HG03457 (cell line): ENCODE data around the gene UBE2E2.
A peak's percentile ranks its signal among the peaks of the same experiment; 100 is the strongest.
"Not testable (repeated sequence)": the region's sequence is repeated elsewhere in the genome, so short reads cannot be mapped to it uniquely, and the experiment has no call there.

Experiments used
- ATAC-seq: cut with Tn5 transposase; IDR thresholded peaks from one replicate; pipeline ENCODE4 v1.9.1; 2021; ENCODE audit warnings: moderate number of reproducible peaks; ENCODE audit not compliant: unreplicated experiment

The UBE2E2 gene

GRCh38 chr3:23202921-23203707 is at the start of gene UBE2E2:
Gene UBE2E2 (plus strand): TSS chr3:23203327.
- ATAC-seq, result peak; percentile 50

GRCh38 chr3:23153436-23153835 is 49.7 kb upstream of the UBE2E2 start:
- no peak for ATAC-seq

DNA sequence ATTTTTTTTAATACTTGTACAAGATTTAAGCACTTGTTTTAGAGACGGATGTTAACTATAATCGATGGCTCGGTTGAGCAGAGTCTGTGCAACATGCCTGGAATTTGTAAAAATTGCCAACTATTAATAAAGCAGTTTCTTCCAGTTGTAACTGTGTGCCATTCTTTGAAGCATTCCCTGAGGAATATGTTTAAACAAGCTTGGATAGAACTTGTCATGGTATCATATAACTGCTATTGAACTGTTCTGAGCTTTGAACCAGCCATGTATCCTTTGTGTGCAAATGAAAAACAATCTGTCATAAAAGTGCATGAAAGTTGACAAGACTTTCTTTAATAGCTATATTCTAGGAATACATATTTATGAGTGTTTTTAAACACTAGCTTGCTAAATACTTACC is 45.8 kb upstream of the UBE2E2 start:
- no peak for ATAC-seq

GRCh38 chr3:23159929-23160328 is 43.2 kb upstream of the UBE2E2 start:
- no peak for ATAC-seq

- no peak for ATAC-seq
Measured at GRCh38 chr3:23161308-23161707, 41.8 kb upstream of the UBE2E2 start.

GRCh38 chr3:23161896-23162570 is 41.1 kb upstream of the UBE2E2 start:
- ATAC-seq, result peak; percentile 64

DNA sequence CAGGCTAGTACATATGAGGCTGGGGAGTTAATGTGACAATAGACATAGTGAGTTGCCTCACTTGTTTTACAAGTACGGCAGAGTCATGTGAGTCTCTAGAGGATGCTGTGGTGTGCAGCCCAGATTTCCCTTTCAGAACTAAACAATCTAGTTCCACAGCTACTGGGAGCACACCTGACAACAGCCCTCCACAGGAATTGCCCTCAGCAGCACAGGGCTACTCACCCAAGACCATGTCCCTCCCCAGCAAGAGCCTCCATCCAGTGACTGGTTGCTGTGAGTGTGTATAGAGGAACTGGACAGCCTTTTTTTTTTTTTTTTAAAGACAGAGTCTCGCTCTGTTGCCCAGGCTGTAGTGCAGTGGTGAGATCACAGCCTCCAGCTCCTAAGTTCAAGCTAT is 40.2 kb upstream of the UBE2E2 start:
- ATAC-seq, result peak; percentile 42

GRCh38 chr3:23164746-23165145 is 38.4 kb upstream of the UBE2E2 start:
- no peak for ATAC-seq

GRCh38 chr3:23165571-23165970 is 37.6 kb upstream of the UBE2E2 start:
- ATAC-seq, result no peak

GRCh38 chr3:23166276-23166675 is 36.9 kb upstream of the UBE2E2 start:
- ATAC-seq, result no peak

GRCh38 chr3:23166845-23167244 is 36.3 kb upstream of the UBE2E2 start:
- ATAC-seq, result no peak

GRCh38 chr3:23169551-23169950 is 33.6 kb upstream of the UBE2E2 start:
- no peak for ATAC-seq

DNA sequence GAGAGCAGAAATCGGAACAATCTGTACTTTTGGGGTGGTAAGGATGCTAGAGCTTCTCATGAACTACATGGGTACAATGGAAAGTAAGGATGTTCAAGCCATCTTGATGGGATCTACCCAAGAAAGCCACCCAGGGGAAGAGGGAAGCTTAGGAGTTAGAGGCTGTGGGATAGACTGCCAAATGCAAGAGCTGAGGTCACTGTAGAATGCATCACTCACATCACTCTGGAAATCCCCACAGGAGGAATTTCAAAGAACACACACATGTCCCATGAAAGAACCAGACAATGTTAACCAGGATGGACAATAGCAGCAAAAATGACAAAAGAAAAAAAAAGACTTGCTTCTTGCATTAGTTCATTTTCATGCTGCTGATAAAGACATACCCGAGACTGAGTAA is 32.8 kb upstream of the UBE2E2 start:
- no peak for ATAC-seq

DNA sequence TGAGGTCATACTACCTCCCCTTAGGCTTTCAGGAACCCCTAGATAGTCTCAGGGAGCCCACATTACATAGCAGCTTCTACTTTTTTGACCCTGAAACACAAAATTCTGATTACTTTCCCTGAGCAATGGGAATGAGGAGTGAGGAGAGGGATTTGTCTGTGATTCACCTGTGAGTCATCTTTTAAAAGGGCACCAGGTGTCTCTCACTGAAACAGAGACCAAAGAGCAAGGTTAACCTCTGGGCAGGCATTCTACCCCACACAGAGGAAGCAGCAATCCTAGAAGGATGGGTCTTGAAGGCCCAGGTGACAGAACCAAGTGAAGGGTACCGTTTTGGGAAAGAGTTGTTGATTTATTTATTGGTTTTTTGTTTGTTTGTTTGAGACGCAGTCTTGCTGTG is 31.1 kb upstream of the UBE2E2 start:
- no peak for ATAC-seq

- ATAC-seq, result no peak
Measured at GRCh38 chr3:23174426-23175039, 28.6 kb upstream of the UBE2E2 start.

GRCh38 chr3:23175341-23176083 is 27.6 kb upstream of the UBE2E2 start:
- no peak for ATAC-seq

DNA sequence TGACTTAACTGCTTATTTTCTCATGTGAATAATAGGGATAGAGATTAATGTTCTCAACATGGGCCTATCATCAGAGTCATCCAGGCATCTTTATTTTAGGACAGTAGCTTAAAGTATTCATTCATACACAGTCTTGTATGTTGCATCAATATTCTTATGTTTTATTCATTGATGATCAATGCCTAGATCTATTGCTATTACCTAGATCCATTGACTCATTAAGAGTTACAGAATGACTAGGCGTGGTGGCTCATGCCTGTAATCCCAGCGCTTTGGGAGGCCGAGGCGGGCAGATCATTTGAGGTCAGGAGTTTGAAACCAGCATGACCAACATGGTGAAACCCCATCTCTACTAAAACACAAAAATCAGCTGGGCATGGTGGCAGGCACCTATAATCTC is 26.3 kb upstream of the UBE2E2 start:
- ATAC-seq, result not testable (repeated sequence)

DNA sequence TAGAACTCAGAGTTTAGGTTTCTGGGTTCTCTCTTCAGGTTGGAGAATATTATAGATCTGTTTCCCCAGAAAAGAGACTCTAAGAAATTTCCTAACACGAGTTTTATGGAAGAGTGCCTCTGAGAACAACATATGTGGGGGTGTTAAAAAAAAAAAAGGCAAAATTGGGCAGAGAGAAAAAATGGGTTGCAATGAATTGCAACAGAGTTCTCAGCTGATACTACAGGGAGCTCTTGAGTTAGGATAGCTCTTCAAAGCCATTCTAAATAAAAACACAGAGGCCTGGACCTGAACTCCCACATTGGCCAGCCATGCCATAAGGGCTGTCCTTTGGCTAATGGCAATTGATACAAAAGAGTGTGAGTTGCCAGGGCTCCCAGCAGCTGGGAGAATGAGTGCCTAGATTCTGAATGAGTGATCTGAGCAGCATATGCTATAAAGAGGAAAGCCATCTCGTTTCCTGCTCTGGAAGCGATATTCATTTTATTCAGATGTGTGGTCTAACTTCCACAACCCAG is 20.1 kb upstream of the UBE2E2 start:
- ATAC-seq, result no peak

DNA sequence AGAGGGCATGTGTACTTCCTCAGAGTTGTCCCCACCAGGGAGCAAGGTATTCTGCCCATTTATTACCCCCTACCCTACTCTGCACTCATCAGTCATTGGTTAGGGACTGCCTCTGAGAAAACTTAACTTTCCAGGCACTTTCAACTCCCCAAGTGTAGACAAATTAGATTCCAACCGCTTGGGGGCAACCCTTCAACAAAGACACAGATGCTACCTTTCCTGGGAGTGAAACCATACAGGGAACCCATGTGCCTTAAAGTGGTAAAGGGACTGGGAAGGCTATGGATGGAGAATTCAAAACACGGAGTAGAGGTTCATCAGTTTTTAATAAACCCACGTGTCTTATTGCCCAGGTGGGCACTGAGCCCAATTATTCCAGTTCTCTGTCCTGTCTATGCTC is 19.4 kb upstream of the UBE2E2 start:
- ATAC-seq, result no peak

DNA sequence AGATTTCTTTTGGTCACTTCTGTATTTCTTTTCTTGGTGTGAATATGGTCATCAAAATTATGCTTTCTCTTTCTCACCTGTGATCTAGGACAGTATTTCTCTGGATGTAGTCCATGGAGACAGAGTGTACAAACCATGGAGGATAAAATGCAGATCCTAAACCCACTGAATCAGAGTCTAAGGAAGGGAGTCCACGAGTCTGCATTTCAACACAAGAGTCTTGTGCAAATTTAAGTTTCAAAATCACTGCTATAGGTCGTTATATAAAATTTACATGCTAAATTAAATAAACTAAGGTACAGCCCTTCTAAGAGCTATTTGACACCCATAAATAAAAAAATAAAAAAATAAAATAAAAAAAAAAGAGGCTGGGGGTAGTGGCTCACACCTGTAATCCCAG is 17.3 kb upstream of the UBE2E2 start:
- no peak for ATAC-seq

DNA sequence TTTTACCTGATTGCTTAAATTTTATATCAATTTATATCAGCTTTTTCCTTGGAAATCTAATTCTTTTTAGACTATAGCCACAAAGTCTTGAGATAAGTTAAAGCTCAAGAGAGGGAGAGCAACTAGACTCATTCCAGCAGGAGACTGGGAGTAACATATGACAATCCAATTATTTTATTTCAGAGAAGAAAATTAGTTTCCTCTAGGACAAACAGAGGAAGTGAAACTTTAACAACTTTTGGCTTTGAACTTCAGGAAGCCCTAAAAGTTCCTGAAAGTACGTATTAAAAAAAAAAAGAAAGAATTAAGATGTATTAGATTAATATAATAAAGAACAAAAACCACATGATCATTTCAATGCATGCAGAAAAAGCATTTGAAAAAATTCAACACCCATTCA is 13.9 kb upstream of the UBE2E2 start:
- no peak for ATAC-seq
